CD14-positive monocyte (primary cell): ENCODE results near the gene DNAJC27. TPM values are rescaled to one million over a fixed set of nuclear protein-coding genes. Genes with fewer than 3 reads are reported as not detected.

Experiments
- DNase-seq, 3 donors: peaks; one replicate each; pipeline ENCODE4 v3.0.0-alpha.2; 2011 to 2022
- H2AFZ ChIP-seq: 2 replicates; pipeline ENCODE4 v1.6.0; 2012; ENCODE audit warnings: mild to moderate bottlenecking, low read depth, low read length, inconsistent platforms; ENCODE audit not compliant: insufficient read depth, poor library complexity, severe bottlenecking
- H3K27ac ChIP-seq, 2 donors: 1 replicate in 1 of 2; 2 replicates in 1 of 2; pipeline ENCODE4 v1.5.1; 2012 to 2013; ENCODE audit warnings: low read length in 2 of 2, control low read depth in 1 of 2, inconsistent platforms in 1 of 2, low read depth in 1 of 2, mild to moderate bottlenecking in 1 of 2
- H3K27me3 ChIP-seq, 2 donors: one replicate each; pipeline versions ENCODE4 v1.6.0 to v1.6.1; 2011 to 2013; ENCODE audit warnings: low read length in 2 of 2; ENCODE audit not compliant: control insufficient read depth in 2 of 2, insufficient read depth in 2 of 2
- H3K36me3 ChIP-seq, 2 donors: replicated peaks in 1 of 2; 1 replicate in 1 of 2; 2 replicates in 1 of 2; pipeline versions ENCODE4 v1.5.1 to v1.6.1; 2012 to 2013; ENCODE audit warnings: low read length in 2 of 2, control low read depth in 1 of 2, inconsistent platforms in 1 of 2, mild to moderate bottlenecking in 1 of 2; ENCODE audit not compliant: insufficient read depth in 2 of 2, control insufficient read depth in 1 of 2
- H3K4me1 ChIP-seq, 2 donors: 1 replicate in 1 of 2; 2 replicates in 1 of 2; pipeline versions ENCODE4 v1.5.1 to v1.6.1; 2012 to 2013; ENCODE audit warnings: low read length in 2 of 2, control low read depth in 1 of 2, inconsistent platforms in 1 of 2, mild to moderate bottlenecking in 1 of 2, moderate library complexity in 1 of 2; ENCODE audit not compliant: insufficient read depth in 2 of 2, control insufficient read depth in 1 of 2
- H3K4me2 ChIP-seq: replicated peaks from 2 replicates; pipeline ENCODE3; 2012; ENCODE audit warnings: low read length, moderate library complexity, mild to moderate bottlenecking; ENCODE audit not compliant: poor library complexity, severe bottlenecking; ENCODE audit errors: extremely low read depth
- H3K4me3 ChIP-seq, 3 experiments: fragments of 200-600 bp in 1 of 3; sonication (generic) in 1 of 3; replicated peaks in 1 of 3; 1 replicate in 2 of 3; 2 replicates in 1 of 3; pipeline ENCODE4 v1.5.1; 2011 to 2013; ENCODE audit warnings: low read length in 3 of 3, mild to moderate bottlenecking in 3 of 3, control low read depth in 2 of 3, low read depth in 2 of 3, inconsistent platforms in 1 of 3, moderate library complexity in 1 of 3
- H3K79me2 ChIP-seq: 2 replicates; pipeline ENCODE4 v1.6.0; 2012; ENCODE audit warnings: mild to moderate bottlenecking, control low read depth, inconsistent platforms, low read length, moderate library complexity; ENCODE audit not compliant: insufficient read depth
- H3K9ac ChIP-seq: 2 replicates; pipeline ENCODE4 v1.6.0; 2017; ENCODE audit warnings: low read length, mild to moderate bottlenecking; ENCODE audit not compliant: insufficient read depth, poor library complexity, severe bottlenecking
- H3K9me3 ChIP-seq, 2 donors: replicated peaks in 1 of 2; 1 replicate in 1 of 2; 2 replicates in 1 of 2; pipeline versions ENCODE4 v1.5.1 to v1.6.1; 2012 to 2013; ENCODE audit warnings: low read length in 2 of 2, control low read depth in 1 of 2; ENCODE audit not compliant: control insufficient read depth in 1 of 2, insufficient read depth in 1 of 2
- H4K20me1 ChIP-seq: 2 replicates; pipeline ENCODE4 v1.6.0; 2012; ENCODE audit warnings: mild to moderate bottlenecking, low read length, control low read depth, moderate library complexity; ENCODE audit not compliant: insufficient read depth
- H3K27ac Mint-ChIP-seq, 7 donors: one replicate each; pipeline ENCODE4 v1.8.0; 2020; ENCODE audit warnings: mild to moderate bottlenecking in 7 of 7, mixed read lengths in 7 of 7, moderate library complexity in 6 of 7, inconsistent platforms in 2 of 7
- H3K27me3 Mint-ChIP-seq, 3 donors: one replicate each; pipeline ENCODE4 v1.8.0; 2021 to 2022; ENCODE audit warnings: low read depth in 3 of 3, mild to moderate bottlenecking in 3 of 3, mixed read lengths in 3 of 3, moderate library complexity in 3 of 3, inconsistent platforms in 1 of 3
- H3K36me3 Mint-ChIP-seq, 2 donors: one replicate each; pipeline ENCODE4 v1.8.0; 2020; ENCODE audit warnings: mixed read lengths in 2 of 2, inconsistent platforms in 1 of 2, mild to moderate bottlenecking in 1 of 2
- H3K4me1 Mint-ChIP-seq: one replicate; pipeline ENCODE4 v1.8.0; 2020; ENCODE audit warnings: mild to moderate bottlenecking, mixed read lengths
- H3K4me3 Mint-ChIP-seq, 2 donors: one replicate each; pipeline ENCODE4 v1.8.0; 2020; ENCODE audit warnings: mild to moderate bottlenecking in 2 of 2, mixed read lengths in 2 of 2, moderate library complexity in 1 of 2
- H3K9me3 Mint-ChIP-seq, 7 donors: one replicate each; pipeline ENCODE4 v1.8.0; 2020 to 2022; ENCODE audit warnings: mixed read lengths in 7 of 7, mild to moderate bottlenecking in 6 of 7, moderate library complexity in 6 of 7, inconsistent platforms in 2 of 7
- WGBS: methylation state at CpG from one replicate; pipeline ENCODE4 v1.1.5; 2013; ENCODE audit warnings: missing lambda C conversion rate; ENCODE audit not compliant: insufficient coverage; 5-methylcytosine and 5-hydroxymethylcytosine counted together
- intact Hi-C, 2 donors: fragments of 100-400 bp; cut with micrococcal nuclease; formaldehyde crosslinking; loops; one replicate each; pipeline versions ENCODE4 v1.15.0 to v1.15.1; 2023
- polyA plus RNA-seq, 3 donors: library from polyadenylated mRNA; depleted of rRNA in 1 of 3; unstranded in 2 of 3; stranded (reverse) in 1 of 3; fragments of 300-500 nt in 2 of 3; fragments of >200 nt in 1 of 3; fragmentation: Illumina TruSeq in 2 of 3; gene quantifications; 1 replicate in 2 of 3; 2 replicates in 1 of 3; pipeline ENCODE4 v1.2.3, GENCODE V29; 2012 to 2021
- TF ChIP-seq, protein P1 (sequence below): fragments of 200-600 bp; IDR thresholded peaks from one replicate; pipeline ENCODE4 v1.8.0; 2022; ENCODE audit warnings: antibody characterized with exemption, mild to moderate bottlenecking

The DNAJC27 gene
- polyA plus RNA-seq, 3 donors: 0.86 to 2.8 (median 2.2) TPM

DNA sequence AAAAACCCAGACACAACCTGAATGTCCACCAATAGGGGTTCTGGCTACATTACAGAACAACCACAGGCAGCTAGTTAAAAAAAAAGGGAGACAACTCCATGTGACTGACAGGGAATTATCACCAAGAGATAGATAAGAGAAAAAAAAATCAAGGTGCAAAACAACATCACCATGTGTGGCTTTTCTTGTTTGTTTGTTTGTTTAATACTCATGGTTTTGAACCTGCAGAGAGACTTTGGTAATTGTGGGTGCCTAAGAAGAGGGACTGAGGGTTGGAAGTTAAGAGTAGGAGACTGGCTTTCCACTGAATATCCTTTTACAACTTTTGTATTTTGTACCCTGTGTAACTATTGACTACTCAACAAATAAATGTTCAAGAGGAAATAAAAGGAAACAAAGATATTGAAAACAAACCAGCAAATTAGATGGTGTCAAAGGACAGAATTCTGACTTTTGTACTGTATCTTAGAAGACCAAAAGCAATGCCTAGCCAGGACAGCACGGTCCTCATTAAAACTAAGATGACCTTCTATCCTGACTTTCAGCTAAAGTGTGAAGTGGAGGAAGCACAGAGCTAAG is 22.5 kb upstream of the DNAJC27 start:
- no peaks in the 10 kb centered on the region for H3K4me1 Mint-ChIP-seq
- no peaks in the 10 kb centered on the region for H3K79me2 ChIP-seq
- no peak overlapping the region for H3K4me3 Mint-ChIP-seq
- H3K27me3 ChIP-seq: peaks cover 0 to 3% of the 10 kb centered on the region in 2 donors
- no peaks in the 10 kb centered on the region for H3K4me1 ChIP-seq
- no peak overlapping the region for H3K4me3 ChIP-seq
- TF ChIP-seq, protein P1, sequence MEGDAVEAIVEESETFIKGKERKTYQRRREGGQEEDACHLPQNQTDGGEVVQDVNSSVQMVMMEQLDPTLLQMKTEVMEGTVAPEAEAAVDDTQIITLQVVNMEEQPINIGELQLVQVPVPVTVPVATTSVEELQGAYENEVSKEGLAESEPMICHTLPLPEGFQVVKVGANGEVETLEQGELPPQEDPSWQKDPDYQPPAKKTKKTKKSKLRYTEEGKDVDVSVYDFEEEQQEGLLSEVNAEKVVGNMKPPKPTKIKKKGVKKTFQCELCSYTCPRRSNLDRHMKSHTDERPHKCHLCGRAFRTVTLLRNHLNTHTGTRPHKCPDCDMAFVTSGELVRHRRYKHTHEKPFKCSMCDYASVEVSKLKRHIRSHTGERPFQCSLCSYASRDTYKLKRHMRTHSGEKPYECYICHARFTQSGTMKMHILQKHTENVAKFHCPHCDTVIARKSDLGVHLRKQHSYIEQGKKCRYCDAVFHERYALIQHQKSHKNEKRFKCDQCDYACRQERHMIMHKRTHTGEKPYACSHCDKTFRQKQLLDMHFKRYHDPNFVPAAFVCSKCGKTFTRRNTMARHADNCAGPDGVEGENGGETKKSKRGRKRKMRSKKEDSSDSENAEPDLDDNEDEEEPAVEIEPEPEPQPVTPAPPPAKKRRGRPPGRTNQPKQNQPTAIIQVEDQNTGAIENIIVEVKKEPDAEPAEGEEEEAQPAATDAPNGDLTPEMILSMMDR: no peak
- H3K36me3 ChIP-seq: no peaks in the 10 kb centered on the region
- no peak overlapping the region for H3K27ac ChIP-seq
- no peaks in the 10 kb centered on the region for H3K36me3 Mint-ChIP-seq
- no peaks in the 10 kb centered on the region for H4K20me1 ChIP-seq
- intact Hi-C loops: no loop called here
- H2AFZ ChIP-seq: no peak overlapping the region
- H3K9me3 Mint-ChIP-seq: peaks cover 0 to 4% (median 0%) of the 10 kb centered on the region in 7 donors
- no peak overlapping the region for H3K4me2 ChIP-seq
- WGBS: no CpG with 5 or more reads among the region's 1 CpG
- H3K27ac Mint-ChIP-seq: no peak overlapping the region
- DNase-seq: no peak
- H3K9ac ChIP-seq: no peak overlapping the region
- no peaks in the 10 kb centered on the region for H3K9me3 ChIP-seq
- H3K27me3 Mint-ChIP-seq: peaks cover 1 to 10% (median 3%) of the 10 kb centered on the region in 3 donors

DNA sequence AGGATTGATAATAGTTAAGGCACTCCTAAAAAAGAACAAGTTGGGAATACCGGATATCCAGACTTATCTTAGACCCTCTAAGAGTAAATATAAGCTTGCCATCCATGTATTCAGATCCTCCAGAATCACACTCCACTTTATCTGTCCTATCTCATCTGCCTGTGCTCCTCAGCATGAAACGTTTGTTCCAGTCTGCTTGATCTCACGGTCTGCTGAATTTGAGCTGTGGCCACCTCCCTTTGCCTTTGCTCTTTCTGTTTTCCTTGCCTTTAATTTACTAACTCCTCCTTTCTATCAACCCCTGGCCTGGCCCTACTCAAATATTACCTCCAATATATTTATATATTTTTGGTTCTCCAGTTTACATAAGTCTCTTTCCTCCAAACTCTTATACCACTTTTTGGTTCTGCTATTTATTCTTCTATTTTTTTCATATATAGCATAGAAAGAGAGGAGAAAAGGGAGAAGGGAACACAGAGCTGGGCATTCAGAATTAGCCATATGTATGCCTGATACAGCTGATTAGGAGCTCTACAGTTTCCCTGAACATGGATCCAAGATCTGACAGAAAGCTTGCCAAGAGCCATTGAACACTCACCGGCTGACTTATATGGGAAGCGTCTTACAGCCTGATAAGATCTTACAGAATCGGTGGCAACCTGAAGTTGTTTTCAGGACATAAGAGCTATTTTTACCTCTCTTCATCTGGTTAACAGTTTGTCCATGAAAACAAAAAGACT is 21.8 kb upstream of the DNAJC27 start:
- H2AFZ ChIP-seq: no peak overlapping the region

More for the DNA sequence above, 21.8 kb upstream of the DNAJC27 start:
- no peak overlapping the region for H3K27ac ChIP-seq
- 56% methylated on average over 5 of the region's 6 CpGs for WGBS
- no peak overlapping the region for H3K9ac ChIP-seq
- Mint-ChIP-seq H3K4me1 (no peaks in the 10 kb centered on the region), H3K36me3 (no peaks in the 10 kb centered on the region), H3K4me3 (no peak overlapping the region), H3K27me3 (peaks cover 1 to 10% (median 3%) of the 10 kb centered on the region in 3 donors), H3K27ac (peak overlapping the region in 1 of 7 donors; percentile 4), H3K9me3 (peaks cover 0 to 4% (median 0%) of the 10 kb centered on the region in 7 donors)
- no peaks in the 10 kb centered on the region for H3K36me3 ChIP-seq
- no peaks in the 10 kb centered on the region for H3K79me2 ChIP-seq
- H3K4me1 ChIP-seq: no peaks in the 10 kb centered on the region
- intact Hi-C loops: no loop called here
- DNase-seq: no peak
- no peaks in the 10 kb centered on the region for H4K20me1 ChIP-seq
- TF ChIP-seq, protein P1: no peak
- peaks cover 0 to 3% of the 10 kb centered on the region in 2 donors for H3K27me3 ChIP-seq
- no peak overlapping the region for H3K4me3 ChIP-seq
- no peak overlapping the region for H3K4me2 ChIP-seq
- no peaks in the 10 kb centered on the region for H3K9me3 ChIP-seq
